Effector memory CD8-positive, alpha-beta T cell (primary cell): Measurements from ENCODE around the gene CHTF18.
A peak's percentile ranks its signal among the peaks of the same experiment; 100 is the strongest.

Source experiments
- ATAC-seq: fragments of 150-1000 bp; cut with Tn5 transposase; replicated peaks from 2 replicates; pipeline ENCODE4 v1.10.0; 2021; ENCODE audit warnings: mild to moderate bottlenecking, moderate library complexity
- DNase-seq, 3 experiments: peaks; one replicate each; pipeline ENCODE4 v3.0.0; 2021
- H3K27ac Mint-ChIP-seq, 2 donors: one replicate each; pipeline ENCODE4 v1.8.0; 2022; ENCODE audit warnings: mild to moderate bottlenecking in 2 of 2, mixed read lengths in 2 of 2, moderate library complexity in 2 of 2
- H3K27me3 Mint-ChIP-seq, 2 donors: one replicate each; pipeline ENCODE4 v1.8.0; 2022; ENCODE audit warnings: mixed read lengths in 2 of 2
- H3K36me3 Mint-ChIP-seq: one replicate; pipeline ENCODE4 v1.8.0; 2022; ENCODE audit warnings: mild to moderate bottlenecking, moderate library complexity, mixed read lengths; ENCODE audit not compliant: insufficient read depth
- H3K4me1 Mint-ChIP-seq, 2 donors: one replicate each; pipeline ENCODE4 v1.8.0; 2022; ENCODE audit warnings: low read depth in 2 of 2, mixed read lengths in 2 of 2
- H3K4me3 Mint-ChIP-seq, 2 donors: one replicate each; pipeline ENCODE4 v1.8.0; 2022; ENCODE audit warnings: mild to moderate bottlenecking in 2 of 2, mixed read lengths in 2 of 2, moderate library complexity in 2 of 2
- H3K9me3 Mint-ChIP-seq, 2 donors: one replicate each; pipeline ENCODE4 v1.8.0; 2022; ENCODE audit warnings: mixed read lengths in 2 of 2

Gene CHTF18

DNA sequence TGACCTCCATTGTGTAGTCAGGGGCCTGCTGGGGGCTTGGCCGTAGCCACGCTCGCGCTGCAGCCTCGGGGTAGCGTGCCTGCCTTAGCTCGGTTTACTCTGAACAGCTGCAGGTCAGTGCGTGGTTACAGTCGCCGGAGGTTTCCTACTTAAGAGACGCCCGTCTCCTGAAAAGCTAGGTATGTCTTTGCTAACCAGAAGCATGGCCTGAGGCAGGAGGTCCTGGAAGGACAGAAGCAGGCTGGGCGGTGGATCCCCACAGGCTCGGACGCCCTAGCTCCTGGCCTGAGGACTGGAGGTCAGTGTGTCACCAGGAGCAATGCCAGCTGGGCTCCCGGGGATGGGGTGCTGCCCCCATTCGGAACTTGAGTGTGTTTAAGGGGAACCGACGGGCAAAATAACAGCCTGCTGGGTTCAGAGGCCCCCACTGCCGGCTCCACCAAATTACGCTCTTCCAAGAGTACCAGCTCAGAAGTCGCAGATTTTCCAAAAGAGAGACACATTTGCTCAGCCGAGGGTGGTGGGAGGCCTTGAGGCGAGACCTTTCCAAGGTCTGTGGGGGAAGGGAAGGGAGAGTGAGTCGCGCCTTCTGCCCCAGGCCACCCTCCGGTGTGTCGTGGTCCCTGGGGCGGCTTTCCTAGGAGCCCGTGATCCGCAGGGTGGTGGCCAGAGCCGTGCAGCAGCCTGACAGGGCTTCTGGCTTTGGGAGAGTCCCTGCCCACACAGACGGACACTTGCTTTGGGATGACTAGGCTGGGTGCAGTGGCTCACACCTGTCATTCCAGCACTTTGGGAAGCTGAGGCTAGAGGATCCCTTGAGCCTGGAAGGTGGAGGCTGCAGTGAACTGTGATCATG is 16.0 kb downstream of the CHTF18 start:
- Mint-ChIP-seq H3K27me3 (peaks cover 0 to 21% of the 10 kb centered on the region in 2 donors), H3K27ac (no peak overlapping the region), H3K4me1 (peaks cover 6 to 9% of the 10 kb centered on the region in 2 donors), H3K36me3 (peaks cover 18% of the 10 kb centered on the region), H3K4me3 (no peak overlapping the region), H3K9me3 (no peaks in the 10 kb centered on the region)
- DNase-seq: no peak
- no peak for ATAC-seq

DNA sequence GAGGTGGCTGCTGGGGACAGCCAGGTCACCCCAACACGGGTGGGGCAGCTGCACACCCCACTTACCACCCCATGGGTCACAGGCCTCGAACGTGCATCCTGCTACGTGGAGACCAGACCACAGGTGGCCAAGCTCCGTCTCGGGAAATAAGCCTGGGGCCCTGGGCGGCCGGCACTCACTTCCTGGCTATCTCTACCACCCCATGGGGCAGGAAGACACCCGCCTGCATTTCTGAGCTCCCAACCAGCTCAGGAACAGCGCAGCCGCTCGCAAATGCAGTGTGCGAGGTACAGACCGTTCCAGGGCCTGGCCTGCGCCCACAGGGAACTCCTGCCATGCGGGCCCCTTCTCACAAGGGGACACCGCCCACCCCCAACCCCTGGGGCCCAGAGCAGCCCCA is 17.1 kb downstream of the CHTF18 start:
- Mint-ChIP-seq H3K9me3 (no peaks in the 10 kb centered on the region), H3K36me3 (peaks cover 18% of the 10 kb centered on the region), H3K4me1 (peaks cover 6 to 9% of the 10 kb centered on the region in 2 donors), H3K27me3 (peaks cover 0 to 23% of the 10 kb centered on the region in 2 donors), H3K4me3 (peak overlapping the region in 1 of 2 donors; percentile 98), H3K27ac (peak overlapping the region in 1 of 2 donors; percentile 97)
- ATAC-seq (no peak), DNase-seq (no peak)

DNA sequence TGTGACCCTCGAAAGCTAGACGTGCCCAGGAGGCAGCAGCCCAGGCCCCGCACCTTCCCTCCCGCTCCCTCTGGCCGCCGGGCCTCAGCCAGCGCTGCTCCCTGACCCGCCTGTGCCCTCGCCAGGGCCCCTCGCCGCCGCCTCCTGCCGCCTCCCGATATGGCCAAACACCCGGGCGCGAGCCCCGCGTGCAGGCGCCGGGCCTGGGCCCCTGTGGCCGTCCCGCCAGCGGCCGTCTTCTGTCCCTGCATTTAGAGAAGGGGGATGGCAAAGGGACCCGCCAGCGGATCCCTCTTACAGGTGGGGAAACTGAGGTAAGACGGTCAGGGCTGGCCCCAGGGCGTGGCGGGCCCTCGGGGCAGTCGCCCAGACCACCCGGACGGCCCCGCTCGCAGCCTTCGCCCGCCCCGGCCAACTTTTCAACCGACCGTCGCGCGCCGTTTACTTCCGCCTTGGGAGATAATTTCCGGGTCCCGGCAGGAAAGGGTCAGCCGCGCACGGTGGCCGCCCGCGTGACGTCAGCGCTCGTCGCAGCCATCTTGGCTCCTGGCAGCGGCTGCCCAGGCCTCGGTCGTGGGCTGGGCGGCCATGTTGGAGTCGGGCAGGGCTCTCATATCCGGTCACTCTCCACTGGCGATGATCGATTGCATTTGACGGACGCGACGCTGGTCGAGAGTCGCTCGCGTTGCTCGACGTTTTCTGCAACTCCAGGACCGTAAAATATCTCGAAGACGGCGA is 19.1 kb downstream of the CHTF18 start:
- H3K27me3 Mint-ChIP-seq: peaks cover 9 to 21% of the 10 kb centered on the region in 2 donors
- H3K4me3 Mint-ChIP-seq: peak overlapping the region; percentile 89 to 98
- peaks cover 6 to 9% of the 10 kb centered on the region in 2 donors for H3K4me1 Mint-ChIP-seq
- peaks cover 22% of the 10 kb centered on the region for H3K36me3 Mint-ChIP-seq
- peak; percentile 94 for ATAC-seq
- peak; percentile 66 to 79 (median 79) for DNase-seq
- peak overlapping the region; percentile 89 to 97 for H3K27ac Mint-ChIP-seq
- H3K9me3 Mint-ChIP-seq: no peaks in the 10 kb centered on the region

DNA sequence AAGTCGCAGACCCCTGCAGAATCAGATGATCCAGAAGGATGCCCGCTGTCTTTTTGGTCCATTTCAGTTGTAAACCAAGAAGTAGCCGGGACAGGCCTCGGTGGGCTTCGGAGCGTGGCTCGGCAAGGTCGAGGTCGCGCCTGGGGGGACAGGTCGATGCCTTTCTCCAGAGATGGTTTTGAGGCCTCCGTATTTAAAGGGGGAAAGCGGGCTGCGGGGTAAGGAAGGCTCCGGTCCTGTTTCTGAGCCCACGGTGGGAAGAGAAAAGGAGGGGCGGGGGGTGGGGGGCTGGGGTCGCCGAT is 19.6 kb downstream of the CHTF18 start:
- Mint-ChIP-seq H3K36me3 (peaks cover 22% of the 10 kb centered on the region), H3K27me3 (peaks cover 14 to 23% of the 10 kb centered on the region in 2 donors), H3K27ac (peak overlapping the region; percentile 89 to 97), H3K9me3 (no peaks in the 10 kb centered on the region), H3K4me3 (peak overlapping the region; percentile 89 to 98), H3K4me1 (peaks cover 6 to 9% of the 10 kb centered on the region in 2 donors)
- no peak for ATAC-seq
- no peak for DNase-seq

DNA sequence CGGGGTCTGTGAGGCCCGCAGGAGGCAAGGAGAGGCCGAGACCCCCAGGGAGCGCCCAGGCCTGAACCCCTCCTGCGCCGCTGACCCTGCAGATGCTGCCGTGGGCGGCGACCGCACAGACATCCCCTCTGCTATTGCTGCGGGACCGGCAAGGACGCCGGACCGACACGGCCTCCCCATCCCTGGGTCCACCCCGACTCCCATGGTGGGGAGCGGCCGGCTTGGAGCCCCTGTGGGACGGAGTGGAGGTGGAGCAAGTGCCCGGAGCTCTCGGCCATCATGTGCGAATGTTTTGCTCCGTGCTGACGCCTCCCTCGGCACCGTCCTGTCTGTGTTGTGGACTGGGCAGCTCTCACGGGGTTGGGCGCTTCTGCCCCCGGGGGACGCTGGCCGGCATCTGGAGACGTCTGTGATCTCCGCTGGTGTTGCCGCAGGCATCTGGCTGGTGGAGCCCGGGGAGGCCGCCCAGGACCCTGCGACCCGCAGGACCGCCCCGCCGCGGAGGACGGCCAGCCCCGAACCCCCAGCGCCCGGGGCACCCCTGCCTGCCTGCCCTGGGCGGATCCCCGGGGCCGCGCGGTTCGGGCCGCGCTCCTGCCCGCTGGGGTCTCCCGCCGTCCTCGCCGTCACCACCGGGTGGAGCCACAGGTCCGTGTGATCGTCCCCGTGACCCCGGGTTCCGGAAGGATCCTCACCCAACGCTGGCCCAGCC is 24.9 kb downstream of the CHTF18 start:
- H3K27ac Mint-ChIP-seq: no peak overlapping the region
- ATAC-seq: peak; percentile 62
- no peak for DNase-seq
- H3K27me3 Mint-ChIP-seq: peaks cover 16 to 27% of the 10 kb centered on the region in 2 donors
- no peak overlapping the region for H3K4me3 Mint-ChIP-seq
- H3K4me1 Mint-ChIP-seq: peaks cover 0 to 3% of the 10 kb centered on the region in 2 donors
- H3K9me3 Mint-ChIP-seq: no peaks in the 10 kb centered on the region
- peaks cover 4% of the 10 kb centered on the region for H3K36me3 Mint-ChIP-seq

DNA sequence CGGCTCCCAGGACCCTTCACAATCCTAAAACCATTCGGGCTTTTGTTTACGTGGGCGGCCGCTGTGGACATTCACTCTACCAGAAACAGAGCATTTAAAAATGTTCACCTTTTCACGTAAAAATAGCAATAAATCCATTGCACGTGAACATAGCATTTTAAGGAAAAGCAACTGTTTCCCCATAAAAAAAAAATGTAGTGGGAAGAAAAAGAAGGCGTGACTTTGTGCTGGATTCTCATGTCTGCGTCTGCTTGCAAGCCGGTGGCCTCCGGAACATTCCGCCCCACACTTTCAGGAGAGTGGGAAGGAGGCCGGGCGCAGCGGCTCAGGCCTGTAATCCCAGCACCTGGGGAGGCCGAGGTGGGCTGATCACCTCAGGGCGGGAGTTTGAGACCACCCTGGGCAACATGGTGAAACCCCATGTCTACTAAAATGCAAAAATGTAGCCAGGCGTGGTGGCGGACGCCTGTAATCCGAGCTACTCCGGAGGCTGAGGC is 25.5 kb downstream of the CHTF18 start:
- Mint-ChIP-seq H3K9me3 (no peaks in the 10 kb centered on the region), H3K27me3 (peaks cover 16 to 27% of the 10 kb centered on the region in 2 donors), H3K27ac (no peak overlapping the region), H3K36me3 (peaks cover 4% of the 10 kb centered on the region), H3K4me3 (no peak overlapping the region), H3K4me1 (no peaks in the 10 kb centered on the region)
- ATAC-seq: no peak
- DNase-seq: no peak

DNA sequence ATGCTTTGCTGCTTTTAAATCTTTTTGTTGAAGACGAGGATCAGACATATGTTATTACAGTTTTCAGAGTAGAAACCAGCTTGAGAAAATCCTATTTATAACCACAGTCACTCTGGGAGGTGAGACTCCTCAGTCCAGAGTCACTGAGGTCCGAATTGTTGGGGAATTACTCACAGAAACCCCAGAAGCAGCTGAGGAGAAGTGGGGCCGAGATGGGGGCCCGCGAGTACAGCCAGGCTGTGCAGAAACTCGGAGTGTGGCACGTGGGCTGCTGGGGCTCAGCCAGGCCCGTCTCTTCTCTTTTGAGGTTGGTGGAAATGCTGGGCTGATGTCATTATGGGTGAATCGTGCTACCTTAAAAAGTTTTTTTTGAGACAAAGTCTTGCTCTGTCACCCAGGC is 26.6 kb downstream of the CHTF18 start:
- ATAC-seq (no peak), DNase-seq (no peak)
- Mint-ChIP-seq H3K27ac (no peak overlapping the region), H3K4me3 (no peak overlapping the region), H3K9me3 (no peaks in the 10 kb centered on the region), H3K4me1 (peaks cover 0 to 2% of the 10 kb centered on the region in 2 donors), H3K36me3 (peaks cover 4% of the 10 kb centered on the region), H3K27me3 (peaks cover 16 to 27% of the 10 kb centered on the region in 2 donors)

DNA sequence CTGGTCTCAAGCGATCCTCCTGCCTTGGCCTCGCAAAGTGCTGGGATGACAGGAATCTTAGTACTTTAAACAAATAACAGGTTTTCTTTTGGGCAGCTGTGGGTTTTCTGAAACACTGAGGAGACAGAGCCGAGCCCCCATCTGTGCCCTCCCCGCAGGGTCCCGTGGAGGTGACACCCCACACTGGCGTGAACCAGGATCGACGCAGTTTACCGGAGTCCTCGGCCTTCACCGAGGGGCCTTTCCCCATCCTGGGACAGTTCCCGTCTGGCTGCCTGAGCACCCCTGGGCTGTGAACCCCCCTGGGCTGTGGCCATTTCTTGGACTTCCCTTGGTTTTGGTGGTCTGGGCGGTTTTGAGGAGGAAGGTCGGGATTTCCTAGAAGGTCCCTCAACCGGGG is 27.4 kb downstream of the CHTF18 start:
- no peak overlapping the region for H3K27ac Mint-ChIP-seq
- H3K4me1 Mint-ChIP-seq: peaks cover 0 to 2% of the 10 kb centered on the region in 2 donors
- DNase-seq: no peak
- peaks cover 16 to 22% of the 10 kb centered on the region in 2 donors for H3K27me3 Mint-ChIP-seq
- ATAC-seq: no peak
- H3K4me3 Mint-ChIP-seq: no peak overlapping the region
- H3K36me3 Mint-ChIP-seq: peaks cover 4% of the 10 kb centered on the region
- no peaks in the 10 kb centered on the region for H3K9me3 Mint-ChIP-seq

DNA sequence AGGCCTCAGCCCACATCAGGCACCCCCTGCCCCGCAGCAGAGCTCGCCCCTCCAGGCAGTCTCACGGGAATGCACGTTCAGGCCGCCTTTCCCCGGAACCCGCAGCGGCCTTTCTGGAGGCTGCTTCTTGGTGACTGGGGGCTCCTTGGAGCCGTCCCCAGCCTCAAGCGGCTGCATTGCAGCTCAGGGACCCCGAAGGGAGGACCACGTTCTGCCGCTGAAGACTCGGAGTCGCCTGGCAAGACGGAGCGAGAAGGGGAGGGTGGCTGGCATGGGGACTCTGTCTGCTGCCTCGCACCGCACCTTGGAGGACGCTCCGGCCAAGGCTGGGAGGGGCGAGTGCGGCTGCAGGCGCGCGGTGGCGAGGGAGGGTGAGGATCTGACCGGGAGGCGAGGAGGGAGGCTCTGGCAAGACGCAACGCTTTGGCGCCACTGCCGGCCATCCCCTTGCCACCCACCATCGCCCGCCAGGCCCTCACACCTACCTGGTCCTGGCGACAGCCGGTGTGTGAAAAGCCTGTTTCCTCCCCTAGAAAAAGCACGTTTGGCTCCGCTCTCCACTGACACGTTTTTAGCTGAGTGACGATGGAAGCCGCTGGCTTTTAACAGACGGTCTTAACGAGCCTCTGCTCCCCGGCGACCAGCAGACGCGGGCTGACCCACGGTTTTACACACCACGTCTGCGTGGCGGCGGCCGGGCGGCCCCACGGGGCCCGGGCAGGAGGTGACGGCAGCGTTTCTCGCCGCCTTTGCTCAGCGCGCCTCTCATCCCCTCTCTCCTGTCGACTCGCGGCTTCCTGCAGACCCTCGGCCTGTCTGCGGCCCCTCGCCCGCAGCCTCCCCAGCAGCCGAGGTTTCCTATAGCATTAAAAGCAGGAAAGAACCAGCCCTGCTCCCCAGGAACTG is 28.8 kb downstream of the CHTF18 start:
- ATAC-seq: no peak
- H3K4me1 Mint-ChIP-seq: peaks cover 0 to 2% of the 10 kb centered on the region in 2 donors

DNA sequence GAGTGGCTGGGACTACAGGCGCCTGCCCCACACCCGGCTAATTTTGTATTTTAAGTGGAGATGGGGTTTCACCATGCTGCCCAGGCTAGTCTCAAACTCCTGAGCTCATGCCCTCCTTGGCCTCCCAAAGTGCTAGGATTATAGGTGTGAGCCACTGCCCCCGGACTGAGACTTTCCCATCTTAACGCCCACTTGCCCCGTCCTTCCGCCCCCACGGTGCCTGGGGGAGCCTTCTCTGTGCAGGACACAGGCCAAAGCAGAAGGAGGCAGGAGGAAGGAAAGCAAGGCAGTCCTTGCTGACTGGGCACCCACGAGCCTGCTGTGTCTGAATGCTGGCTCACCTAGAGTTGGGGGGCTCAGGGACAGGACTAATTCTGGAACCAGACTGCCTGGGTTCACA is 29.7 kb downstream of the CHTF18 start:
- H3K4me1 Mint-ChIP-seq: peaks cover 0 to 2% of the 10 kb centered on the region in 2 donors
- H3K27ac Mint-ChIP-seq: no peak overlapping the region
- no peaks in the 10 kb centered on the region for H3K36me3 Mint-ChIP-seq
- H3K27me3 Mint-ChIP-seq: peaks cover 3 to 6% of the 10 kb centered on the region in 2 donors
- DNase-seq (no peak), ATAC-seq (no peak)
- H3K9me3 Mint-ChIP-seq: no peaks in the 10 kb centered on the region
- H3K4me3 Mint-ChIP-seq: no peak overlapping the region

More for the DNA sequence above, 28.8 kb downstream of the CHTF18 start:
- Mint-ChIP-seq H3K4me3 (no peak overlapping the region), H3K9me3 (no peaks in the 10 kb centered on the region), H3K27ac (no peak overlapping the region), H3K36me3 (no peaks in the 10 kb centered on the region), H3K27me3 (peaks cover 12 to 15% of the 10 kb centered on the region in 2 donors)
- DNase-seq: no peak

DNA sequence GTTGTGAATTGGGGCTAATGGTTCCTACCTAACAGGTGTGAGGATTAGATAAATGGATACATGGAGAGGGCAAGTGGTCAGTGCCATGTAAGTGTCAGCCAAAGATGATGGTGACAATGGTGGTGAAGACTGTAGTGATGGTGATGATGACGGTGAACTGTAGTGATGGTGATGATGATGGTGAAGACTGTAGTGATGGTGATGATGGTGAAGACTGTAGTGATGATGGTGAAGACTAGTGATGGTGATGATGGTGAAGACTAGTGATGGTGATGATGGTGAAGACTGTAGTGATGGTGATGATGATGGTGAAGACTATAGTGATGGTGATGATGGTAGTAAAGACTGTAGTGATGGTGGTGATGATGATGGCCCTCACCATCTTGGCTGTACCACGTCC is 30.2 kb downstream of the CHTF18 start:
- Mint-ChIP-seq H3K4me1 (peaks cover 0 to 2% of the 10 kb centered on the region in 2 donors), H3K9me3 (no peaks in the 10 kb centered on the region), H3K27me3 (peaks cover 0 to 5% of the 10 kb centered on the region in 2 donors), H3K4me3 (no peak overlapping the region), H3K36me3 (no peaks in the 10 kb centered on the region), H3K27ac (no peak overlapping the region)
- ATAC-seq (no peak), DNase-seq (no peak)

DNA sequence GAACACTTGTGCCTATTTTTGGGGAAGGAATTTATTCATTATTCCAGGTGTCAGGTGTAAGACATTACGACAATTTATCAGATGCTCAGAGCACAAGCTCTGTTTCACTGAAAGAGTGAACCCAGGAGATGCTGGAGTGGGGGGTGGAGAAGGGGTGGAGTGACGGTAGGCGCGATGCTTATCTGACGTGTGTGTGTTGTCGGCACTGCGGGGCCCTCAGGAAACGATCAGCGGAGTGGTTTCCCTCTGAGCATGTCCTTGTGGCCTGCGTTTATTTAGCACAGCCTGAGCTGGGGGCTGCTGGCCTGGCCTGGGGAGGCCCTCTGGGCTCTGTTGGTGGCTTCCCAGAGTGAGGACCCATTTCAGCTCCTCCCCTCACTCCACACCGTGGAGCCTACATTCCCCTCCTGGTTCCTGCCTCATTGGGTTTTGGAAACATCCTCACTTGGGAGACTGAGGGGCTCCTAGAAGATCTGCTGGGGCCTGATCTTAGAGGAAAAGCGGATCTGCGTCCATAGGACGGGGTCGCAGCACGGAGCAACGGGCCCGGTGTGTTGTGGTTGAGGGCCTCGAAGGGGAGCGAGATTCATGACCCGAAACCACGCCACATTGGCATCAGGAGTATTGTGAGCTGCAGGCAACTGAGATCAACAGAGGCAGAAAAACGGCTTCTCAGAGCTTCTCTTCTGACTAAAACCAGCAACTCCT is 31.1 kb downstream of the CHTF18 start:
- H3K27me3 Mint-ChIP-seq: peaks cover 0 to 5% of the 10 kb centered on the region in 2 donors
- ATAC-seq: peak; percentile 86
- H3K9me3 Mint-ChIP-seq: no peaks in the 10 kb centered on the region
- H3K4me1 Mint-ChIP-seq: peaks cover 0 to 2% of the 10 kb centered on the region in 2 donors
- no peak overlapping the region for H3K27ac Mint-ChIP-seq
- no peaks in the 10 kb centered on the region for H3K36me3 Mint-ChIP-seq
- H3K4me3 Mint-ChIP-seq: no peak overlapping the region
- peak in 2 of 3 experiments; percentile 13 to 18 for DNase-seq
